Esophagus squamous epithelium (tissue), 5 donors: Measurements from ENCODE around the gene SLC19A1. TPM values are rescaled to one million over a fixed set of nuclear protein-coding genes. Genes with fewer than 3 reads are reported as not detected.

Experiments
- DNase-seq: peaks from one replicate; lab custom pipeline; 2025; lab: John Stamatoyannopoulos, UW
- H3K27ac ChIP-seq, 4 donors: fragments of 200-600 bp; sonication (generic); one replicate each; pipeline ENCODE4 v1.5.1; 2016 to 2019; ENCODE audit warnings: mild to moderate bottlenecking in 1 of 4
- H3K27me3 ChIP-seq, 4 donors: fragments of 200-600 bp; sonication (generic); 1 replicate in 3 of 4; 2 replicates in 1 of 4; pipeline versions ENCODE4 v1.5.1 to v1.6.0; 2017 to 2021; ENCODE audit warnings: antibody characterized with exemption in 1 of 4
- H3K36me3 ChIP-seq, 3 donors: fragments of 200-600 bp; sonication (generic); one replicate each; pipeline ENCODE4 v1.5.1; 2016 to 2019
- H3K4me1 ChIP-seq, 3 donors: fragments of 200-600 bp; sonication (generic); one replicate each; pipeline ENCODE4 v1.5.1; 2017 to 2019
- H3K4me3 ChIP-seq, 4 donors: fragments of 200-600 bp; sonication (generic); 1 replicate in 3 of 4; 2 replicates in 1 of 4; pipeline ENCODE4 v1.5.1; 2016 to 2019; ENCODE audit warnings: mild to moderate bottlenecking in 2 of 4, moderate library complexity in 1 of 4
- H3K9me3 ChIP-seq, 3 donors: fragments of 200-600 bp; sonication (generic); one replicate each; pipeline ENCODE4 v1.5.1; 2016 to 2019
- POLR2A ChIP-seq, 4 donors: fragments of 450-650 bp; IDR thresholded peaks; one replicate each; pipeline ENCODE4 v1.6.1; 2017; ENCODE audit warnings: antibody characterized with exemption in 4 of 4, mild to moderate bottlenecking in 4 of 4, moderate library complexity in 3 of 4
- WGBS, 2 donors: methylation state at CpG; one replicate each; pipeline ENCODE4 v1.1.5; 2018; 5-methylcytosine and 5-hydroxymethylcytosine counted together
- intact Hi-C: fragments of 100-400 bp; cut with DNase I; formaldehyde crosslinking; loops from one replicate; pipeline ENCODE4 v1.15.0; 2022
- total RNA-seq, 4 donors: library from RNA; depleted of rRNA; stranded (reverse); fragments of >200 nt; gene quantifications; one replicate each; pipeline ENCODE4 v1.1.0, GENCODE V29; 2016
- TF ChIP-seq, protein P1 (sequence below), 6 experiments: fragments of 450-650 bp in 4 of 6; fragments of 200-600 bp in 2 of 6; sonication (generic) in 2 of 6; IDR thresholded peaks; one replicate each; pipeline ENCODE4 v1.5.1; 2016 to 2019; ENCODE audit warnings: antibody characterized with exemption in 6 of 6, mild to moderate bottlenecking in 4 of 6, moderate library complexity in 4 of 6
- donor health status: DM: yes; HTN: yes; CAD: no.

Gene SLC19A1
- total RNA-seq, 4 donors from 2014 or later = 1.6 to 4.6 (median 2.9) TPM

DNA sequence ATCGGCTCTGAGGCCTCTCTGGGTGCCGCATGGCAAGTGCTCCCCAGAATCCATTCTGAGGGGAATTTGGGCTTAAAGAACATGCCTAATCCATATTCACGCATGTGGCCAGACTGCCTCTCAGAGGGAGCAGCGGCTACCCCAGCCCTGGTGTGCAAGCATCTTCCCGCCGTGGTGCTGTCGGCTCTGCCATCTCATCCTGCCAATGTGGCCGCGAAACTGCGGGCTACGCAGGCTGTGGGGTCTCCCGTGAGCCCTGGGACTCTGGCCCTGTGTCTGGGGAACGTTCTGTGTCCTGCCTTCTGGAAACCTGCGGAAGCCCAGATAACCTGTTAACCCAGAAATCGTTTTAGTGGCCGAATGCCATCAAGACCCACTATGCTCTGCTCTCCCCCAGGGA is 60.7 kb downstream of the SLC19A1 start:
- DNase-seq = no peak
- no peaks in the 10 kb centered on the region for H3K9me3 ChIP-seq
- H3K4me3 ChIP-seq = no peak overlapping the region
- H3K4me1 ChIP-seq = peaks cover 5 to 12% (median 10%) of the 10 kb centered on the region in 3 donors
- H3K27me3 ChIP-seq = no peaks in the 10 kb centered on the region
- H3K27ac ChIP-seq = no peak overlapping the region
- intact Hi-C loops = no loop called here
- TF ChIP-seq POLR2A (IDR thresholded peaks at IDR 0.05) = no peak
- TF ChIP-seq, protein P1, sequence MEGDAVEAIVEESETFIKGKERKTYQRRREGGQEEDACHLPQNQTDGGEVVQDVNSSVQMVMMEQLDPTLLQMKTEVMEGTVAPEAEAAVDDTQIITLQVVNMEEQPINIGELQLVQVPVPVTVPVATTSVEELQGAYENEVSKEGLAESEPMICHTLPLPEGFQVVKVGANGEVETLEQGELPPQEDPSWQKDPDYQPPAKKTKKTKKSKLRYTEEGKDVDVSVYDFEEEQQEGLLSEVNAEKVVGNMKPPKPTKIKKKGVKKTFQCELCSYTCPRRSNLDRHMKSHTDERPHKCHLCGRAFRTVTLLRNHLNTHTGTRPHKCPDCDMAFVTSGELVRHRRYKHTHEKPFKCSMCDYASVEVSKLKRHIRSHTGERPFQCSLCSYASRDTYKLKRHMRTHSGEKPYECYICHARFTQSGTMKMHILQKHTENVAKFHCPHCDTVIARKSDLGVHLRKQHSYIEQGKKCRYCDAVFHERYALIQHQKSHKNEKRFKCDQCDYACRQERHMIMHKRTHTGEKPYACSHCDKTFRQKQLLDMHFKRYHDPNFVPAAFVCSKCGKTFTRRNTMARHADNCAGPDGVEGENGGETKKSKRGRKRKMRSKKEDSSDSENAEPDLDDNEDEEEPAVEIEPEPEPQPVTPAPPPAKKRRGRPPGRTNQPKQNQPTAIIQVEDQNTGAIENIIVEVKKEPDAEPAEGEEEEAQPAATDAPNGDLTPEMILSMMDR (IDR thresholded peaks at IDR 0.05) = no peak
- H3K36me3 ChIP-seq = peaks cover 0 to 82% (median 17%) of the 10 kb centered on the region in 3 donors
- 90 to 95% methylated on average over 4 to 9 of the region's 16 CpGs for WGBS, 2 donors

DNA sequence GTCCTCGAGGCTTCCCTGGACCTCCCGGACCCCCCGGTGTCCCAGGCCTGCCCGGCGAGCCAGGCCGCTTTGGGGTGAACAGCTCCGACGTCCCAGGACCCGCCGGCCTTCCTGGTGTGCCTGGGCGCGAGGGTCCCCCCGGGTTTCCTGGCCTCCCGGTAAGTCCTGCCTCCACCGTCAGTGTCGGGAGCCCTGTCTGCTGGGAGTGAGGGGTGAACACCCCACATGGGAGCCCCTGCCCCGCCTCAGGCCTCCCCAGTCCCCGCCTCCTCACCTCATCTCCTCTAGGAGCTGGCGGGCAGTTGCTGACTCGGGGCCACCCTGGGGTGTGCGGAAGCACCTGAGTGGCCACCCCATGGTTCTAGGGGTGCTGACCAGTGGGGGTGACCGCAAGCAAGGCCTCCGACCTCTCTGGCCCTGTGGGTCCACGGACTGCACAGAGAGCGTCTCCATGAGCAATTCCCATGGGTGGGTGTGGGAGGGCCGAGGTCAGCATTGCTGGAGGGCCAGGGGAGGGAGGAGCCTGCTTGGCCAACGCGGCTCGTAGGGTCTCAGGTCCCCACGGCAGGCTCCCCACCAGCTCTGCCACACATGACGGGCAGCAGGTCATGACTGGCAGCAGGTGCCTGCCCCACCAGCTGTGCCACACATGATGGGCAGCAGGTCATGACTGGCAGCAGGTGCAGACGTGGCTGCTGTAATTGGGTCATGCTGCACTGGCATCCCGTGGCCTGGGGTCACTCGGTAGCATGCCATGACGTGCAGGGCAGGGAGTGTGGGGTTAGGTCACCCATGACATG is 61.3 kb downstream of the SLC19A1 start:
- H3K9me3 ChIP-seq = no peaks in the 10 kb centered on the region
- intact Hi-C loops = no loop called here
- peaks cover 5 to 12% (median 10%) of the 10 kb centered on the region in 3 donors for H3K4me1 ChIP-seq
- no peak overlapping the region for H3K4me3 ChIP-seq
- H3K27ac ChIP-seq = no peak overlapping the region
- no peaks in the 10 kb centered on the region for H3K27me3 ChIP-seq
- WGBS, 2 donors = 53% methylated on average over 4 of the region's 35 CpGs; no CpG with 5 or more reads in 1 of the 2 donors
- TF ChIP-seq, protein P1 (IDR thresholded peaks at IDR 0.05) = no peak
- TF ChIP-seq POLR2A (IDR thresholded peaks at IDR 0.05) = no peak
- peaks cover 3 to 82% (median 17%) of the 10 kb centered on the region in 3 donors for H3K36me3 ChIP-seq
- no peak for DNase-seq

DNA sequence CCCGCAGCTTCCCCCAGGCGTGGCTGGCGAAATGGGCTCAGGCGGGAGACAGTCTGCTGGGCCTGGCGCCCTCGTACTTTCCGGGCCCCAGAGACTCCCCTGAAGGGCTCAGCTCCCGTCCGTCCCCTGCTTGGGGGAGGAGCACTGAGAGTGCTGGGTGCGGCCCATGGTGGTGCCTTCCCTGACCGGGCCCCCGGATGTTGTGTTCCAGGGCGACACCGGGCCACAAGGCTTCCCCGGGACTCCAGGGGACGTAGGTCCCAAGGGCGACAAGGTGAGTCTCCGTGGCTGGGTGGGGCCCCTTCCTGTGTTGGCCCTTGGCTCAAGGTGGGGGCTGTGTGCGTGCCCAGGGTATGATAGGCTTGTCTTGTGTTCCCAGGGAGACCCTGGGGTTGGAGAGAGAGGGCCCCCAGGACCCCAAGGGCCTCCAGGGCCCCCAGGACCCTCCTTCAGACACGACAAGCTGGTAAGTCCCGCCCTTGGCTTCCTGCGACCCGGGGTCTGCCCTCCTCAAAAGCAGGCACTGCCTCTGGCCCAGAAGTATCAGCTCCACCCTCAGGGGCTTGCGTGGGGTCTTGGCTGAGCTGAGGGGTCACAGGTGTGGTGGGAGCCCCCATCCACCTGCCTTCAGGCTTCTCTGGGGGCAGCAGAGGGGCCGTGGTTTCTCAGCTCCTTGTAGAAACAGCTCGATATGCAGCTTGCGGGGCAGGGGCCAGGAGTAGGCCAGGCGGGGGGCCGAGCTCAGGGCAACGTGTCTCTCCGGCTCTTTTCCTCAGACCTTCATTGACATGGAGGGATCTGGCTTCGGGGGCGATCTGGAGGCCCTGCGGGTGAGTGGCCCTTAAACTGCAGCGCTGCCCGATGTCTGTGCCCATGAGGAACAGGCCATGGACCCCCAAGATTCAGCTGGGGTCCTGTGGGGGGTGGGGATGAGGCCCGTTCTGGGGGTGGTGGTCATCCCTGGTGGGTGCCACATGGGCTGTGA is 62.3 kb downstream of the SLC19A1 start:
- WGBS, 2 donors = 91% methylated on average over 6 of the region's 37 CpGs; no CpG with 5 or more reads in 1 of the 2 donors
- DNase-seq = no peak
- Histone ChIP-seq H3K36me3 (peaks cover 10 to 87% (median 17%) of the 10 kb centered on the region in 3 donors), H3K27ac (no peak overlapping the region), H3K4me3 (no peak overlapping the region), H3K4me1 (peaks cover 5 to 12% (median 10%) of the 10 kb centered on the region in 3 donors), H3K9me3 (no peaks in the 10 kb centered on the region), H3K27me3 (no peaks in the 10 kb centered on the region)
- intact Hi-C loops = no loop called here
- no peak for TF ChIP-seq POLR2A (IDR thresholded peaks at IDR 0.05)
- TF ChIP-seq, protein P1 (IDR thresholded peaks at IDR 0.05) = no peak

DNA sequence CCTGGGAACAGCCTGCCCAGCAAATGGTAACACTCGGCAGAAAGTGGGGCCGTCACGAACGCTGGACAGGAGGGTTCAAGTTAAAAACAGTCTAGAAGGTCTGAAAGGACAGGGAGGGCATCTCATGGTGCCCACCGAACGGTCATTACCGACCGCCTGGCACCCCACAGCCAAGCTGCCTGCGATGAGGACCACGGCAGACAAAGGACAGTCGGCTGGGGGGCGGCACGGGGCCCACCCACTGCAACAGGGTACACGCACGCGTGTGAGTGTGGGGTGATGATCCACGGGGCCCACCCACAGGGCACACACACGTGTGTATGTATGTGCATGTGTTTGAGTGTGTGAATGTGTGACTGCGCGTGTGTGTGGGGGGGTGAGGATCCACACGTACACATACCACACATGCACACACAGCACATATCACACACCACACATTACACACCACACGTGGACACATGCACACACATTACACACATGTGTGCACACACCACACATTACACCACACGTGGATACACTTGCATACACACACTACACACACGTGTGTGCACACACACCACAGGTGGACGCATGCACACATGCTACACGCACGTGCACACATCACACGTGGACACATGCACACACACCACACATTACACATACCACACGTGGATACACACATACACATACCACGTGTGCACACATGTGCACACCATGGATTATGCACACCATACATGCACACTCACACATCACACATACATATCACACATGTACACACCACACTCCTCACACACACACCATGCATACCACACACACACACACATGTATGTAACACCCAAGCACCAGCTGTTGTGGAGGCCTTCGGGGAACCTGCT is 63.2 kb downstream of the SLC19A1 start:
- Histone ChIP-seq H3K9me3 (no peaks in the 10 kb centered on the region), H3K4me3 (peak overlapping the region in 1 of 4 donors; percentile 11), H3K27ac (peak overlapping the region in 2 of 4 donors; percentile 30 to 66), H3K4me1 (peaks cover 5 to 12% (median 10%) of the 10 kb centered on the region in 3 donors), H3K36me3 (peaks cover 15 to 89% (median 17%) of the 10 kb centered on the region in 3 donors), H3K27me3 (no peaks in the 10 kb centered on the region)
- intact Hi-C loops = no loop called here
- DNase-seq = no peak
- 82 to 89% methylated on average over 24 to 30 of the region's 31 CpGs for WGBS, 2 donors
- TF ChIP-seq, protein P1 (IDR thresholded peaks at IDR 0.05) = no peak
- TF ChIP-seq POLR2A (IDR thresholded peaks at IDR 0.05) = no peak
